Neuron (in vitro differentiated cells): ENCODE results near the gene CCDC28A.

Experiments
- H2AFZ ChIP-seq: one replicate; pipeline ENCODE4 v1.6.1; 2013; ENCODE audit warnings: low read depth, mild to moderate bottlenecking, inconsistent platforms, low read length, moderate library complexity
- H3K27me3 ChIP-seq: one replicate; pipeline ENCODE4 v1.6.1; 2013; ENCODE audit warnings: low read length; ENCODE audit not compliant: insufficient read depth
- H3K36me3 ChIP-seq: one replicate; pipeline ENCODE4 v1.6.1; 2013; ENCODE audit warnings: low read length; ENCODE audit not compliant: insufficient read depth
- H3K4me1 ChIP-seq: one replicate; pipeline ENCODE4 v1.6.1; 2013; ENCODE audit warnings: low read length; ENCODE audit not compliant: insufficient read depth
- H3K4me3 ChIP-seq: 2 replicates; pipeline ENCODE4 v1.5.1; 2013; ENCODE audit warnings: mild to moderate bottlenecking, low read length, moderate library complexity
- H3K9me3 ChIP-seq: one replicate; pipeline ENCODE4 v1.6.1; 2013; ENCODE audit warnings: low read length

The CCDC28A gene

GRCh38 chr6:138803331-138803730 is 29.8 kb downstream of the CCDC28A start:
- no peak overlapping the region for H2AFZ ChIP-seq

DNA sequence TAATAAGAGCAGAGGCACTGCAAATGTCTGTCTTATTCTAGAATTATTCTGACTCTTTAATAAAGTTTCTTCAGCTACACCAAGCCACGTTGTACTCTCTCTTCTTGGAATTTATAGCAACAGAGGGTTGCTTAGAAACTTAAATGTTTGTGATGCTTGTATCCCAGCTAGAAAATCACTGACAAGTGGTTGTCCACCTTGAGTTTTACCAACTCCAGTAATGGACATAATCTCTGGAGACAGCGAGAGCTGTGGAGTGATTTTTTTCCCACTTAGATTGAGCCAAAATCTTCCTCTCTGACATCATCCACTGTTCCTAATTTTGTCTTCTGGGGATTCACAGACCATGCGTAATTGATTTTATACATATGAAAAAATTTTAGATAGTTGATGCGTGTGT is 30.3 kb downstream of the CCDC28A start:
- no peaks in the 10 kb centered on the region for H3K9me3 ChIP-seq
- peaks cover 8% of the 10 kb centered on the region for H3K4me1 ChIP-seq
- H3K27me3 ChIP-seq: no peaks in the 10 kb centered on the region
- H3K4me3 ChIP-seq: no peak overlapping the region
- H2AFZ ChIP-seq: no peak overlapping the region
- no peaks in the 10 kb centered on the region for H3K36me3 ChIP-seq

More at GRCh38 chr6:138803331-138803730, 29.8 kb downstream of the CCDC28A start:
- no peak overlapping the region for H3K4me3 ChIP-seq
- H3K27me3 ChIP-seq: no peaks in the 10 kb centered on the region
- peaks cover 12% of the 10 kb centered on the region for H3K4me1 ChIP-seq
- H3K36me3 ChIP-seq: no peaks in the 10 kb centered on the region
- no peaks in the 10 kb centered on the region for H3K9me3 ChIP-seq

DNA sequence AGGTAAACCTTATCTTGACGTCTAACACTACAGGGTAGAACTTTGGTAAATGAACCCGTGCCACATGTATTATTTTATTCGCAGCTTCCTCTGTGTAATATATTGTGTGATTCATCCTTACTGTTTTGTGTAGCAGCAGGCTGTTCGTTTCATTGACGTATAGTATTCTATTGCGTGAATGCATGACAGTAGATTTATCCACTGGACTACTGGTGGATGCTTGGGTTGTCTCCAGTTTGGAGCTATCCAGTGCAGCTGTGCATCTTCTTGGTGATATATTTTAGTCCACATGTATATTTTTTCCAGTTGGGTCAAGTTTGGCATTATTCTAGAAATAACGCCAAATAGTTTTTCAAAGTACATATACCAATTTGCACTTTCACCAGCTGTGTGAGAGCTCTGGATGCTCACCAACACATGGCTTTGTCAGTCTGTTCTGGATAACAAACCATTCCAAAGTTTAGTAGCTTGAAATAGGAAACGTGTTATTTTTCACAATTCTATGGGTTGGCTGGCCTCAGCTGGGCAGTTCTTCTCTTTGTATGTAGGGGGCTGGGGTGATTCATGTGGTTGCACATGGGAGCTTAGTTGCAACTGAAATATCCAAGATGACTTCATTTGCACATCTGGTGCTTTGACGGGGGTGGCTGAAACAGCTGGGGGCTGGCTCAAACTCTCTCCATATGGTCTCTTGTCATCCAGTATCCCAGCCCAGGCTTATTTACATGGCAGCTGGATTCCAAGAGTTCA is 31.6 kb downstream of the CCDC28A start:
- Histone ChIP-seq H3K4me1 (peaks cover 4% of the 10 kb centered on the region), H2AFZ (no peak overlapping the region), H3K27me3 (no peaks in the 10 kb centered on the region), H3K9me3 (no peaks in the 10 kb centered on the region), H3K4me3 (no peak overlapping the region), H3K36me3 (no peaks in the 10 kb centered on the region)

GRCh38 chr6:138806889-138807288 is 33.3 kb downstream of the CCDC28A start:
- Histone ChIP-seq H2AFZ (no peak overlapping the region), H3K4me3 (no peak overlapping the region), H3K36me3 (no peaks in the 10 kb centered on the region), H3K4me1 (no peaks in the 10 kb centered on the region), H3K9me3 (no peaks in the 10 kb centered on the region), H3K27me3 (no peaks in the 10 kb centered on the region)

- Histone ChIP-seq H3K27me3 (no peaks in the 10 kb centered on the region), H3K4me1 (peaks cover 4% of the 10 kb centered on the region), H3K9me3 (no peaks in the 10 kb centered on the region), H2AFZ (no peak overlapping the region), H3K36me3 (no peaks in the 10 kb centered on the region), H3K4me3 (no peak overlapping the region)
Observed at GRCh38 chr6:138809677-138810076, 36.1 kb downstream of the CCDC28A start.

GRCh38 chr6:138811866-138812265 is 38.3 kb downstream of the CCDC28A start:
- no peak overlapping the region for H3K4me3 ChIP-seq
- H3K4me1 ChIP-seq: peaks cover 4% of the 10 kb centered on the region
- no peaks in the 10 kb centered on the region for H3K9me3 ChIP-seq
- no peaks in the 10 kb centered on the region for H3K36me3 ChIP-seq
- H2AFZ ChIP-seq: no peak overlapping the region
- H3K27me3 ChIP-seq: no peaks in the 10 kb centered on the region

- H2AFZ ChIP-seq: no peak overlapping the region
Observed at GRCh38 chr6:138814179-138814834, 40.7 kb downstream of the CCDC28A start.

DNA sequence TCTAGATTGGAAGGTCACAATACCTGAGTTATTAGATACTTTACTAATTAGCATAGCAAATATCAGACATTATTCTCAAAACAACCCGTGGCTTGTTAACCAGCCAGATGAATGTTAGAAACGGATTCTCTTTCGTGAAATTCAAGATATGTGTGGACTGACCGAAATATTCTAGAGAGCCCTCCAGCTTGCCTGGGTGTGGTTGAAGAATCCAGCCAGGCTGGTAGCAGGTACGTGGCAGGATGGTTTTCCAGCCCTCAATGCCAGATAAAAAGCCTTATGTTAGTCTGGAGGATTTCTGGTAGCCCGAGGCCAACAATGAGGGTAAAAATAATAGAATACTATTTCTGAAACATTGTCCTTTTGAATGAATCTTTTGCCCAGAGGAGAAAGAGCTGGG is 41.7 kb downstream of the CCDC28A start:
- Histone ChIP-seq H3K4me1 (peaks cover 7% of the 10 kb centered on the region), H3K27me3 (no peaks in the 10 kb centered on the region), H3K36me3 (no peaks in the 10 kb centered on the region), H3K4me3 (no peak overlapping the region), H2AFZ (no peak overlapping the region), H3K9me3 (no peaks in the 10 kb centered on the region)

More at GRCh38 chr6:138814179-138814834, 40.7 kb downstream of the CCDC28A start:
- Histone ChIP-seq H3K4me1 (peaks cover 7% of the 10 kb centered on the region), H3K36me3 (no peaks in the 10 kb centered on the region), H3K27me3 (no peaks in the 10 kb centered on the region), H3K4me3 (no peak overlapping the region), H3K9me3 (no peaks in the 10 kb centered on the region)

DNA sequence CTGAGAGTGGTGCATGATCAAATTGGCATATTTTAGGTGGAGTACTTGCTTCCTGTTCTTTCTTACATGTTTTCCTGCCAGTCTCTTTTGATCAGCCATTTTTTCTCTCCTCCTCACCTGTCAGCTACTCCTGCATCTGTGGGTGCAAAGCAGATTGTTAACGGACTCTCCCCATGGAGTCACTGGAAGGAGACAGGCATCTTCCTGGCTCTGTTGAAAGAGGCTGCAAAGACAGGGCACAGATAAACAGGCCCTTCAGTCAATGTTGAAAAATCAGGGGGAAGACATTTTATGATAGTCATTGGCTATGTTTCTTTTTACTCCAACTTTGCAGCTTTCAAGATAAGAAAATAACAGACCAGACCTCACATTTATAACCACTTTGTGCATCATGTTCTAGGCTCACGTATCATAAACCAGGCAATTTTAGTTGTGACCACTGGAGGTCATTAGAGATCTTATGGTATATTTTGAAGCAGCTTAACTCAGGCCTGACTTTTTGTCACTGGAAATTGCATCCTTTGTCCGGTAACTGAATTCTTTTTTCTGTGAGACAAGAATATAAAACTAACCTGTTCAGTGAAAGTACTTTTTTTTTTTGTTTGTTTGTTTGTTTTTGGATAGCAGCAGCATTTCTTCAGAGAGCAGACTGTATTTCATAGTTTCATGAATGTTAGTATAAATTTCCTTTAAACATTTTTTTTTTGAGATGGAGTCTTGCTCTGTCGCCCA is 42.4 kb downstream of the CCDC28A start:
- H2AFZ ChIP-seq: no peak overlapping the region
- H3K9me3 ChIP-seq: no peaks in the 10 kb centered on the region
- no peaks in the 10 kb centered on the region for H3K27me3 ChIP-seq
- H3K4me3 ChIP-seq: no peak overlapping the region
- peaks cover 7% of the 10 kb centered on the region for H3K4me1 ChIP-seq
- H3K36me3 ChIP-seq: no peaks in the 10 kb centered on the region

DNA sequence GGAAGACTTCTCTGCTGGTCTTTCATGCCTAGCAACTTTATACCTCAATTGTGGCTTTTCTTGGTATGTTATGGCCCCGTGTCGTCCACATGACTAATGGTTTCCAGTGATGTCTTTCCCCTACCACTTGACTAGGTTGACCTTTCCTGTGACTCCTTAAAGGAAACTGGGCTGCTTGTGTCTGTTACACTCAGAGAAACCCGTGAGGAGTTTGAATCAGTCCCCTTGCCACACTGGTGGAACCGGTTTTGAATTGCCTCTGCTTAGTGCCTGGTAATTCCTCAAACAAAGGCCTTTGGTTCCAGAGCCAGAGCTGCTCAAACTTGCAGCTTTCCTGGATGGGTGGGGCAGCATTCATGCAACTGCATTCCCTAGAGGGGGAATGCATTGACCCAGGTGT is 44.2 kb downstream of the CCDC28A start:
- H3K36me3 ChIP-seq: no peaks in the 10 kb centered on the region
- peaks cover 7% of the 10 kb centered on the region for H3K4me1 ChIP-seq
- H3K9me3 ChIP-seq: no peaks in the 10 kb centered on the region
- no peaks in the 10 kb centered on the region for H3K27me3 ChIP-seq
- H2AFZ ChIP-seq: peak overlapping the region; percentile 53
- no peak overlapping the region for H3K4me3 ChIP-seq

- Histone ChIP-seq H2AFZ (no peak overlapping the region), H3K36me3 (no peaks in the 10 kb centered on the region), H3K9me3 (no peaks in the 10 kb centered on the region), H3K4me3 (no peak overlapping the region), H3K4me1 (peaks cover 7% of the 10 kb centered on the region), H3K27me3 (no peaks in the 10 kb centered on the region)
Observed at GRCh38 chr6:138818496-138819194, 45.1 kb downstream of the CCDC28A start.

- no peaks in the 10 kb centered on the region for H3K36me3 ChIP-seq
- no peaks in the 10 kb centered on the region for H3K27me3 ChIP-seq
- H3K9me3 ChIP-seq: no peaks in the 10 kb centered on the region
- no peak overlapping the region for H3K4me3 ChIP-seq
- H3K4me1 ChIP-seq: peaks cover 3% of the 10 kb centered on the region
- no peak overlapping the region for H2AFZ ChIP-seq
Observed at GRCh38 chr6:138821519-138821918, 48.0 kb downstream of the CCDC28A start.
